ENCODE data around the gene MLF2. TPM values are rescaled to one million over a fixed set of nuclear protein-coding genes. Genes with fewer than 3 reads are reported as not detected.
A peak's percentile ranks its signal among the peaks of the same experiment; 100 is the strongest.

Gene MLF2
- total and polyA plus RNA-seq, 10 of the 15 experiments (the other 5 are each of a cell fraction or from before 2014, with no cell fraction given), result 13.5 to 222 (median 130) TPM

DNA sequence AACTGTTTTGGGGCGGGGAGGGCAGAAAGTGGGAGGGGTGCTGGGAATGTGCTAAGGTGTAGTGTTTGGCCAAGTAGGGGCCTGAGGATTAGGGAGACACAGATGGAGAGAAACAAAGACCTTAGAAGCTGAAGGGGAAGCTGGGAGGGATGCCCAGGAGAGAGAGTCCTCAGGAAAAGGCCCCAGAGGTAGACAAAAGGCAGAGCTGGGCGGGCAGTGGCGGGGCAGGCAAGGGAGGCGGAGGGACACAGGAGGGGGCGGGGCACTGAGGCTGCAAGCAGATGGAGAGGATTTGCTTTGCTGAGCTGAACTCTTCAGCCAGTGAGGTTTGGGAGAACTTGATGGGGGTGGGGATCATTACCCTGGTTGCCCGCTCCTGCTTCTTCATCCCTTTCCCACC lies 16.0 kb upstream of the MLF2 start:
- H3K9me3 ChIP-seq (replicated peaks; ENCODE audit: control insufficient read depth, insufficient read depth, low read length), result no peaks in the 10 kb centered on the region
- H3K36me3 ChIP-seq (ENCODE audit: control insufficient read depth in 2 of 2, insufficient read depth in 2 of 2, low read length in 1 of 2), result no peaks in the 10 kb centered on the region
- intact Hi-C loops (cut with micrococcal nuclease; ENCODE audit: unreplicated experiment) (no loop called here), in situ Hi-C loops (cut with MboI) (no loop called here)
- H3K4me1 ChIP-seq (ENCODE audit: control insufficient read depth, insufficient read depth, low read length), result peaks cover 44% of the 10 kb centered on the region
- no peak overlapping the region for H3K4me3 ChIP-seq
- no peaks in the 10 kb centered on the region for H4K20me1 ChIP-seq (ENCODE audit: control insufficient read depth, insufficient read depth)
- H3K27me3 ChIP-seq (replicated peaks in 1 of 2; ENCODE audit: control insufficient read depth in 2 of 2, insufficient read depth in 2 of 2, low read length in 1 of 2), result no peaks in the 10 kb centered on the region
- peaks cover 16% of the 10 kb centered on the region for H3K79me2 ChIP-seq (ENCODE audit: control insufficient read depth, insufficient read depth, low read length)
- ChIA-PET CTCF (interaction anchor here (0.6 to 1.7 kb wide), 4 partner anchors 9 to 44 kb away, joined by 3 to 8 read pairs (median 4); partner anchors contain the start of gene MLF2), RAD21 (ENCODE audit: unreplicated experiment) (interaction anchor here (3.3 kb wide), 1 partner anchor 16 kb away, joined by 18 read pairs; the partner anchor contains the start of gene MLF2), SMC1A (ENCODE audit: uncharacterized antibody, unreplicated experiment) (interaction anchor here (1.7 kb wide), 1 partner anchor 10 kb away, joined by 5 read pairs; no protein-coding TSS in a partner anchor), POLR2A (interaction anchor here (0.6 to 1.5 kb wide), 3 partner anchors 10 to 247 kb away, joined by 3 to 4 read pairs (median 4); partner anchors contain the start of gene MLF2)
- H3K4me2 ChIP-seq (ENCODE audit: control insufficient read depth, insufficient read depth), result peak overlapping the region; percentile 90; the same call in 1 of the 2 replicates
- no peak for FAIRE-seq
- no peak for ATAC-seq
- H3K9ac ChIP-seq (ENCODE audit: control insufficient read depth, insufficient read depth, low read length), result no peak overlapping the region
- DNase-seq (ENCODE audit: low read depth, low spot score), result no peak
- WGBS (ENCODE audit: insufficient coverage, insufficient replicate concordance, low lambda C conversion rate, missing lambda C conversion rate), result 88% methylated on average over 3 of the region's 6 CpGs
- no peak overlapping the region for H2AFZ ChIP-seq (ENCODE audit: control insufficient read depth, low read depth, low read length)
- no TSS peak for BruUV-seq (replicated peaks)
- H3K27ac ChIP-seq (ENCODE audit: control insufficient read depth, insufficient read depth), result no peak overlapping the region
- TF ChIP-seq POLR2AphosphoS2 (IDR thresholded peaks at IDR 0.05; ENCODE audit: low read depth, low read length), result no peak
- TF ChIP-seq, protein P1, sequence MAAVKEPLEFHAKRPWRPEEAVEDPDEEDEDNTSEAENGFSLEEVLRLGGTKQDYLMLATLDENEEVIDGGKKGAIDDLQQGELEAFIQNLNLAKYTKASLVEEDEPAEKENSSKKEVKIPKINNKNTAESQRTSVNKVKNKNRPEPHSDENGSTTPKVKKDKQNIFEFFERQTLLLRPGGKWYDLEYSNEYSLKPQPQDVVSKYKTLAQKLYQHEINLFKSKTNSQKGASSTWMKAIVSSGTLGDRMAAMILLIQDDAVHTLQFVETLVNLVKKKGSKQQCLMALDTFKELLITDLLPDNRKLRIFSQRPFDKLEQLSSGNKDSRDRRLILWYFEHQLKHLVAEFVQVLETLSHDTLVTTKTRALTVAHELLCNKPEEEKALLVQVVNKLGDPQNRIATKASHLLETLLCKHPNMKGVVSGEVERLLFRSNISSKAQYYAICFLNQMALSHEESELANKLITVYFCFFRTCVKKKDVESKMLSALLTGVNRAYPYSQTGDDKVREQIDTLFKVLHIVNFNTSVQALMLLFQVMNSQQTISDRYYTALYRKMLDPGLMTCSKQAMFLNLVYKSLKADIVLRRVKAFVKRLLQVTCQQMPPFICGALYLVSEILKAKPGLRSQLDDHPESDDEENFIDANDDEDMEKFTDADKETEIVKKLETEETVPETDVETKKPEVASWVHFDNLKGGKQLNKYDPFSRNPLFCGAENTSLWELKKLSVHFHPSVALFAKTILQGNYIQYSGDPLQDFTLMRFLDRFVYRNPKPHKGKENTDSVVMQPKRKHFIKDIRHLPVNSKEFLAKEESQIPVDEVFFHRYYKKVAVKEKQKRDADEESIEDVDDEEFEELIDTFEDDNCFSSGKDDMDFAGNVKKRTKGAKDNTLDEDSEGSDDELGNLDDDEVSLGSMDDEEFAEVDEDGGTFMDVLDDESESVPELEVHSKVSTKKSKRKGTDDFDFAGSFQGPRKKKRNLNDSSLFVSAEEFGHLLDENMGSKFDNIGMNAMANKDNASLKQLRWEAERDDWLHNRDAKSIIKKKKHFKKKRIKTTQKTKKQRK (IDR thresholded peaks at IDR 0.05; ENCODE audit: low read depth, low read length), result no peak
- TF ChIP-seq, protein P2, sequence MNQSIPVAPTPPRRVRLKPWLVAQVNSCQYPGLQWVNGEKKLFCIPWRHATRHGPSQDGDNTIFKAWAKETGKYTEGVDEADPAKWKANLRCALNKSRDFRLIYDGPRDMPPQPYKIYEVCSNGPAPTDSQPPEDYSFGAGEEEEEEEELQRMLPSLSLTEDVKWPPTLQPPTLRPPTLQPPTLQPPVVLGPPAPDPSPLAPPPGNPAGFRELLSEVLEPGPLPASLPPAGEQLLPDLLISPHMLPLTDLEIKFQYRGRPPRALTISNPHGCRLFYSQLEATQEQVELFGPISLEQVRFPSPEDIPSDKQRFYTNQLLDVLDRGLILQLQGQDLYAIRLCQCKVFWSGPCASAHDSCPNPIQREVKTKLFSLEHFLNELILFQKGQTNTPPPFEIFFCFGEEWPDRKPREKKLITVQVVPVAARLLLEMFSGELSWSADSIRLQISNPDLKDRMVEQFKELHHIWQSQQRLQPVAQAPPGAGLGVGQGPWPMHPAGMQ (IDR thresholded peaks at IDR 0.05; ENCODE audit: borderline replicate concordance), result no peak
- TF ChIP-seq STAT1 (conservative IDR thresholded peaks at IDR 0.05), result no peak

Measured in GM12878 (cell line).